Keratinocyte (primary cell): ENCODE measurements around the gene CHP1. TPM values are rescaled to one million over a fixed set of nuclear protein-coding genes. Genes with fewer than 3 reads are reported as not detected.

Source experiments
- DNase-seq: peaks from one replicate; pipeline ENCODE4 v3.0.0-alpha.2; 2011; ENCODE audit warnings: low read depth, missing footprints, low spot score
- FAIRE-seq: peaks from 2 replicates; lab custom pipeline; 2011; peaks lifted over from hg19 to GRCh38; lab: Jason Lieb, UNC
- H2AFZ ChIP-seq: 2 replicates; pipeline ENCODE4 v1.6.0; 2012; ENCODE audit warnings: low read length, control low read depth, inconsistent platforms; ENCODE audit not compliant: control insufficient read depth
- H3K27ac ChIP-seq: 2 replicates; pipeline ENCODE4 v1.5.1; 2011; ENCODE audit warnings: low read length; ENCODE audit not compliant: control insufficient read depth, insufficient read depth
- H3K27me3 ChIP-seq: 3 replicates; pipeline ENCODE4 v1.6.0; 2011; ENCODE audit warnings: low read length; ENCODE audit not compliant: control insufficient read depth, insufficient read depth; ENCODE audit errors: extremely low read depth
- H3K36me3 ChIP-seq, 2 experiments: 2 replicates in 1 of 2; 3 replicates in 1 of 2; pipeline ENCODE4 v1.5.1; 2011; ENCODE audit warnings: low read length in 2 of 2, mild to moderate bottlenecking in 1 of 2; ENCODE audit not compliant: control insufficient read depth in 2 of 2, insufficient read depth in 2 of 2; ENCODE audit errors: extremely low read depth in 1 of 2
- H3K4me1 ChIP-seq: 3 replicates; pipeline ENCODE4 v1.5.1; 2011; ENCODE audit warnings: low read length; ENCODE audit not compliant: control insufficient read depth, insufficient read depth; ENCODE audit errors: extremely low read depth
- H3K4me2 ChIP-seq: 3 replicates; pipeline ENCODE4 v1.6.0; 2011; ENCODE audit warnings: low read depth, low read length; ENCODE audit not compliant: control insufficient read depth, insufficient read depth; ENCODE audit errors: extremely low read depth
- H3K4me3 ChIP-seq, 3 experiments: fragments of 200-600 bp in 1 of 3; sonication (generic) in 1 of 3; 2 replicates in 2 of 3; 3 replicates in 1 of 3; pipeline ENCODE4 v1.5.1; 2011 to 2016; ENCODE audit warnings: low read length in 3 of 3, mild to moderate bottlenecking in 3 of 3, control low read depth in 2 of 3, inconsistent platforms in 1 of 3, low read depth in 1 of 3, mixed read lengths in 1 of 3, mixed run types in 1 of 3, moderate library complexity in 1 of 3; ENCODE audit not compliant: control insufficient read depth in 2 of 3, insufficient read depth in 2 of 3; ENCODE audit errors: extremely low read depth in 1 of 3
- H3K79me2 ChIP-seq: 2 replicates; pipeline ENCODE4 v1.6.0; 2012; ENCODE audit warnings: low read length; ENCODE audit not compliant: control insufficient read depth, insufficient read depth
- H3K9ac ChIP-seq: 3 replicates; pipeline ENCODE4 v1.6.0; 2011; ENCODE audit warnings: low read length; ENCODE audit not compliant: control insufficient read depth, insufficient read depth; ENCODE audit errors: extremely low read depth
- H3K9me1 ChIP-seq: 3 replicates; pipeline ENCODE4 v1.6.0; 2011; ENCODE audit warnings: low read length; ENCODE audit not compliant: control insufficient read depth, insufficient read depth; ENCODE audit errors: extremely low read depth
- H3K9me3 ChIP-seq: 2 replicates; pipeline ENCODE4 v1.5.1; 2012; ENCODE audit warnings: low read depth, low read length; ENCODE audit not compliant: control insufficient read depth
- H4K20me1 ChIP-seq: 3 replicates; pipeline ENCODE4 v1.6.0; 2011; ENCODE audit warnings: low read length; ENCODE audit not compliant: control insufficient read depth, insufficient read depth; ENCODE audit errors: extremely low read depth
- EZH2 ChIP-seq: IDR thresholded peaks from one replicate; pipeline ENCODE4 v1.6.1; 2012; ENCODE audit warnings: inconsistent platforms, mild to moderate bottlenecking, low read length, moderate library complexity
- dilution Hi-C: fragments of 300-500 bp; cut with MboI; formaldehyde crosslinking; loops from one replicate; pipeline ENCODE4 v1.7.0; 2020; ENCODE audit warnings: low sequenced_read_pairs; ENCODE audit not compliant: extremely low pct_ligation_motif_present
- polyA plus RNA-seq, 5 experiments: library from polyadenylated mRNA; depleted of rRNA in 3 of 5; stranded (reverse) in 3 of 5; stranded (forward) in 1 of 5; unstranded in 1 of 5; fragments of >200 nt; gene quantifications; 1 replicate in 1 of 5; 2 replicates in 3 of 5; 3 replicates in 1 of 5; pipeline versions ENCODE4 v1.2.1 to v1.2.3, GENCODE V29; 2011 to 2012; ENCODE audit warnings: missing spikeins in 2 of 5, low read depth in 1 of 5, low replicate concordance in 1 of 5
- TF ChIP-seq, protein P1 (sequence below), 3 experiments: IDR thresholded peaks in 1 of 3; conservative IDR thresholded peaks in 1 of 3; optimal IDR thresholded peaks in 1 of 3; 2 replicates in 2 of 3; 3 replicates in 1 of 3; pipeline versions ENCODE3 to v1.5.1; 2011; ENCODE audit warnings: low read length in 3 of 3, mild to moderate bottlenecking in 3 of 3, moderate library complexity in 2 of 3, control low read depth in 1 of 3, inconsistent platforms in 1 of 3; ENCODE audit not compliant: insufficient read depth in 2 of 3; ENCODE audit errors: extremely low read depth in 1 of 3

The CHP1 gene
- polyA plus RNA-seq, 1 donor (not counting 4 experiments of a cell fraction or from before 2014, with no cell fraction given) = 98.5 TPM

GRCh38 chr15:41183581-41183980 is 47.5 kb upstream of the CHP1 start:
- Histone ChIP-seq H3K9me3 (no peaks in the 10 kb centered on the region), H3K27me3 (no peaks in the 10 kb centered on the region), H3K79me2 (no peaks in the 10 kb centered on the region), H3K4me1 (no peaks in the 10 kb centered on the region), H3K36me3 (no peaks in the 10 kb centered on the region), H2AFZ (no peak overlapping the region), H3K27ac (no peak overlapping the region), H4K20me1 (no peaks in the 10 kb centered on the region), H3K9ac (no peak overlapping the region), H3K4me2 (no peak overlapping the region), H3K9me1 (no peaks in the 10 kb centered on the region), H3K4me3 (no peak overlapping the region)
- TF ChIP-seq, protein P1, sequence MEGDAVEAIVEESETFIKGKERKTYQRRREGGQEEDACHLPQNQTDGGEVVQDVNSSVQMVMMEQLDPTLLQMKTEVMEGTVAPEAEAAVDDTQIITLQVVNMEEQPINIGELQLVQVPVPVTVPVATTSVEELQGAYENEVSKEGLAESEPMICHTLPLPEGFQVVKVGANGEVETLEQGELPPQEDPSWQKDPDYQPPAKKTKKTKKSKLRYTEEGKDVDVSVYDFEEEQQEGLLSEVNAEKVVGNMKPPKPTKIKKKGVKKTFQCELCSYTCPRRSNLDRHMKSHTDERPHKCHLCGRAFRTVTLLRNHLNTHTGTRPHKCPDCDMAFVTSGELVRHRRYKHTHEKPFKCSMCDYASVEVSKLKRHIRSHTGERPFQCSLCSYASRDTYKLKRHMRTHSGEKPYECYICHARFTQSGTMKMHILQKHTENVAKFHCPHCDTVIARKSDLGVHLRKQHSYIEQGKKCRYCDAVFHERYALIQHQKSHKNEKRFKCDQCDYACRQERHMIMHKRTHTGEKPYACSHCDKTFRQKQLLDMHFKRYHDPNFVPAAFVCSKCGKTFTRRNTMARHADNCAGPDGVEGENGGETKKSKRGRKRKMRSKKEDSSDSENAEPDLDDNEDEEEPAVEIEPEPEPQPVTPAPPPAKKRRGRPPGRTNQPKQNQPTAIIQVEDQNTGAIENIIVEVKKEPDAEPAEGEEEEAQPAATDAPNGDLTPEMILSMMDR (optimal IDR thresholded peaks at IDR 0.05 in 1 of 3, IDR thresholded peaks at IDR 0.05 in 1 of 3, conservative IDR thresholded peaks at IDR 0.05 in 1 of 3; ENCODE audit: extremely low read depth in 1 of 3, insufficient read depth in 2 of 3, low read length in 3 of 3) = no peak
- no peak for TF ChIP-seq EZH2
- FAIRE-seq = no peak
- dilution Hi-C loops = no loop called here
- DNase-seq = no peak

- FAIRE-seq (no peak), DNase-seq (no peak)
- dilution Hi-C loops = no loop called here
- no peaks in the 10 kb centered on the region for H4K20me1 ChIP-seq
- H3K9ac ChIP-seq = no peak overlapping the region
- TF ChIP-seq, protein P1 (optimal IDR thresholded peaks at IDR 0.05 in 1 of 3, IDR thresholded peaks at IDR 0.05 in 1 of 3, conservative IDR thresholded peaks at IDR 0.05 in 1 of 3; ENCODE audit: extremely low read depth in 1 of 3, insufficient read depth in 2 of 3, low read length in 3 of 3) = no peak
- no peak for TF ChIP-seq EZH2
- no peaks in the 10 kb centered on the region for H3K9me3 ChIP-seq
- H3K27ac ChIP-seq = no peak overlapping the region
- no peaks in the 10 kb centered on the region for H3K4me1 ChIP-seq
- H3K79me2 ChIP-seq = no peaks in the 10 kb centered on the region
- no peaks in the 10 kb centered on the region for H3K9me1 ChIP-seq
- no peak overlapping the region for H3K4me3 ChIP-seq
- no peaks in the 10 kb centered on the region for H3K27me3 ChIP-seq
- H3K36me3 ChIP-seq = no peaks in the 10 kb centered on the region
- no peak overlapping the region for H2AFZ ChIP-seq
- no peak overlapping the region for H3K4me2 ChIP-seq
Observed at GRCh38 chr15:41194444-41194843, 36.6 kb upstream of the CHP1 start.
